RKO (cell line): Measurements from ENCODE around the gene SPOCK2.

ENCODE experiments used
- DNase-seq: peaks from one replicate; pipeline ENCODE4 v3.0.0-alpha.2; 2016; ENCODE audit warnings: low spot score

Gene SPOCK2

DNA sequence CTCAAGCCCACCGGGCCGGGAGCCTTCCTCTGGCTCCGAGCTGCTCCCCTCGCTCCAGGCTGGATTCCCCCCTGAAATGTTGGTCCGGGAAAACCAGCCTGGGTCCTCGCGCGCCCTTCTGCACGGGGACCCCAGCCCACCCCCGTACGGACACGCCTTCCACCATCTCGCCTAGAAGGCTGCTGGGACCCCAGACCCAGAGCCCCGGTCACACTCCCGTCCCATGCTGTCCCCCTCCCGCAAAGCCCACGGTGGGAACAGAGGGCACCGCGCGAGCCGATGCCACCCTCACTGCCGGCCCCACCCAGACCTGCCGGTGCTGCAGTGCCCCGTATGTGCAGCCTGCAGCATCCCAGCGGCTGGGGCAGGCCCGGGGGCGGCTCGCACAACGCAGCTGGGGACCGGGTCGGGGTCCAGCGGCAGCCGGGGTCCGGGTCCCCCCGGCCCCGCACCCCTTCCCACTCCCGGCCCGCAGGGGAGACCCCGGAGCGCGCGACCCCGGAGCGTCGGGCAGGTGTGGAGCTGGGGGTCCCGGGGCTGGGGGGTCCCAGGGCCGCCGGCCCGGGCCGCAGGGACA, 871 bp downstream of the SPOCK2 start:
- DNase-seq, result no peak

DNA sequence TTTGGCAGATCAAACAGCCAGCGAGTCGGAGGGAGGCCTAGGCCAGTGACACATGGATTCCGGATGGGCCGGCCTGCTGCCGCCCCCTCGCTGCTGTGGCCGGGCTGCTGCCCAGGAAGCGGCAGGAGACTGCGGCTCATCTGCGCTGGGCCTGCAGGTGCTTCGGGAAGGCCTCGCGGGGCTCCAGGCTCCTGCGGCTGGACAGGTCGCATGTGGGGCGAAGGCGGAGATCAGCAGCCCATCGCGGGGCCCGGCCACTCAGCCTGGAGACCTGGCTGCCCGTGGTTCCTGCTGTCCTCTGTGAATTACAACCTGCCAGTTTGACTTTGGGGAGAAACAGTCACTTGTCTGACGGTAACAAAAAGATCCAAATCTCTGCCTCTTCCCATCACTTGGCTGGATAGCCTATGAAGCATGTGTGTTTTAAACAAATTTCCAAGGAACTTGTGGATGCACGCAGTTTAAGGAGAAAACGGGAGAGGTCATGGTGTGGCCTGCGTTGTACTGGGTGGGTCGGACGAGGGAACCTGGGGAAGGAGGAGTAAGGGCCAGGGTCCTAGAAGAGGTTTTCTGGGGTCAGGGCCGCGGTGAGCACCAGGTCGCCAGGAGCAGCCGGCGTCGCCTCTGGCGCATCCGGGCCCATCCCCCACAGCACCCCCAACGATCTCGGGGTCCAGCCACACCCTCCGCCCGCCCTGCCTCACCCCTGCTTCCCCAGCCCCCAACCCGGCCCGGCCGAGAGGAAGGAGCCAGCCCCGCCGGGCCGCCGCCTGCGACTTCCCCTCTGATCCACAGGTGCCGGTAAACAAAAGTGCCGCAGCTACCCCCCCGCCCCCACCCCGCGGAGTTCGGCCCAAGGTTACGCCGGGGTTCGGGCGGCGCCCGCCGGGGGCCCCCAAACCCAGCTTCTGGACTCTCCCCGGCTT, 1.6 kb downstream of the SPOCK2 start:
- no peak for DNase-seq

DNA sequence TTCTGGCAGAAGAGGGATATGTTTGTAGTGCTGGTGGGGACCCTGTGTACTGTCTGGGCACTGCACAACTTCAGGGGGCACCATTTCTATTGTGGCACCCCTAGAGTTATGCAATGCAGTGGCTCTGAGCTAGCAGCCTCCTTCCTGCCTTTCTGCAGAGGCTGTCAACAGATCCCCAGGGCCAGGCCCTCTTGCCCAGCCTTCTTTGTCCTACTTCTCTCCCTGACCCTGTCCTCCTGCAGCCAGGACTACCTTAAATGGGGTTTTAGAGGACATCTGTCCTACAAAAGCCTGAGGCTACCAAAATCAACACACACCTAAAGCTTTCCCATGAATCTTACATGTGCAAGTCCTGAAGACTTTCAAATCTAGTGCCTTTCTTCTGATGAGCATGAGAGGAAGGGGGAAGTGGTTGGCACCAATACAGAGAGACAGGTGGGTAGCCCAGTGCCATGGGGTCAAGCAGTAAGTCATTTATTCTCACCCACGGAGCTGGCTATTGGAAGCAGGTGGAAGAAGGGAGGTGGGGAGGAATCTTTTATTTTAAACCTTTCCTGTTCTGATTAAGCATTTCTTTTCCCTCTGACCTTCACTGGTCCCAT, 2.4 kb downstream of the SPOCK2 start:
- DNase-seq, result no peak

DNA sequence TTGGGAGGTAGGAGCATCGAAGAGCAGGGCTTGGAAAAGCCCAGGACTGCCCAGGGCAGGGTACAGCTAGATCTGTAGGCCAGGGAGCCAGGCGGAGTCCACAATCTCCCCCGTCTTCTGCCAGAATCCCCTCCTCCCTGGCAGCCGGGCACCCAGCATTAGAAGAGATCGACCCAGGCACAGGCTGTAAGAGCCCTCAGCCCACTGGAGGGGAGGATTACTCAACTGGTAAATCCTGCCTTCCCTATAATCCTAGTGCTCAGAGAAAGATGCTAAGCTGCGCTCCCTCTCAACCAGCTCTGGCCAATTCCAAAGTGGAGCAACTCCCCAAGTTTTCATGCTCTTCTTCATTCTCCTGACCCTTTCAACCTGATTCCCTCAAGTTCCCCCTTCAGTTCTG, 3.2 kb downstream of the SPOCK2 start:
- no peak for DNase-seq

DNA sequence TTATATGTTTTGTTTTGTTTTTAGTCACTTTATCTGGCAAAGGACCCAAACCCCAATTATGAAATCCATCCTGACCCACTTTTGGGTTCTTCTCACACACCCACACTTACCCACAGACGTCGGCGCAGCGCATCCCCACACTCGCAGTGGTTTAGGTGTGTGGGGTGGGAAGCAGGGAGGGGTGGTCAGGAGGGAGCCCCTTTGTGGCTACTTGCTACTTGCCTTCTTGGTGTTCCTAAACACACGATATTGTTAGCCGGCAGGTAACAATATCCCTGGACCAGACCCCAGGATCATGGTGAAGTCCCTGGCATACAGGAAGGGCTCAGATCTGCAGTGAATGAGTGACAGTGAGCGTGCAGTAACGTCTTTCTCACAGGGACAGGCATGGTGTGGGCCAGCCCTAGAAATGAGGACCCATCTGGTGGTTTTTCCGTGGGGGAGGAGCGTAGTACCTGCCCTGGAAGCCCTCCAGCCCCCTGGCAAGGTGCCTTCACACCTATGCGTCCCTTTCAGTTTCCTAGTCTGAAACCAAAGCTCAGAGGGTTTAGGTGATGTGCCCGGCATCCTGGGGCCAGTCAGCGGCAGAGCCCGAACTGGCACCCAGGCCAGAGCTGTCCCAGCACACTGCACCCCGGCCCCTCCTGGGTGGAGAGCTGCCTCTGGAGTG, 4.4 kb downstream of the SPOCK2 start:
- DNase-seq, result no peak

DNA sequence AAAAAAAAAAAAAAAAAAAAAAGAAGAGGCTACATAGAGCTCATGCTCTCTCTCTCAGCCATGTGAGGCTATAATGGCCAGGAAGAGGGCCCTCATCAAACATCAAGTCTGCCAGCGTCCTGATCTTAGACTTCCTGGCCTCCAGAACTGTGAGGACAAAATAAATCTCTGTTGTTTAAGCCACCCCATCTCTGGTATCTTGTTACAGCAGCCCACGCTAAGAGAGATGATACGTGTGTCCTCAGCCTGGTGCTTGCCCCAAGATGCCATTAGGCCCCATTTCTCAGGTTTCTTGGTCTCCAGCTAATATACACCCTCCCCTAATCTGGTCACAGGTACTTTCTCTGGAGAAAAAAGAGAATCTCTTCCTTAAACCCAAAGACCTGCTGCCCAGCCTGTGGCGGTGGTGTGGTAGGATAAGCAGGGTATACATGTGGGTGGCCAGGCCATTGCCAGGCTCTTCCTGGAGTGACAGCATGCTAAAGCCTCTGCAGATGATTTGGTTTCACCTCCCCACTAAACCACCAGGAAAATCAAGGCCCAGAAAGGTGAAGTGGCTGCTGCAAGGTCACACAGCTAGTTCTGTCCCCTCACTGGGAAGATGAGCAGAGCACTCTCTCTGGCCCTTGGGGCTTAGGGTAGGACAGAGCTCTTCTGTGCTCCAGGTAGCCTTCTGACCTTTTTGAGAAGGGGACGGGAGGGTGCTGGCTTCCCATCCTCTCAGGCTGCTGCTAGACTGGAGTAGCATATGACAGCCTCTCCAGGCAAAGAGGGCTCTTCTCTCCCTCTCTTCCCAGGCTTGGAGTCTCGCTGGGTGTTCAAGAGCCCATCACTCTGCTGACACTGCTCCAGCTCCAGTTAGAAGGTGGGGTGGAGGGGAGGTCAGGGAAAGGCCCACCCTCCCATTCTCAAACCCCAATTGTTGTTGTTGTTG, 5.2 kb downstream of the SPOCK2 start:
- DNase-seq, result no peak

DNA sequence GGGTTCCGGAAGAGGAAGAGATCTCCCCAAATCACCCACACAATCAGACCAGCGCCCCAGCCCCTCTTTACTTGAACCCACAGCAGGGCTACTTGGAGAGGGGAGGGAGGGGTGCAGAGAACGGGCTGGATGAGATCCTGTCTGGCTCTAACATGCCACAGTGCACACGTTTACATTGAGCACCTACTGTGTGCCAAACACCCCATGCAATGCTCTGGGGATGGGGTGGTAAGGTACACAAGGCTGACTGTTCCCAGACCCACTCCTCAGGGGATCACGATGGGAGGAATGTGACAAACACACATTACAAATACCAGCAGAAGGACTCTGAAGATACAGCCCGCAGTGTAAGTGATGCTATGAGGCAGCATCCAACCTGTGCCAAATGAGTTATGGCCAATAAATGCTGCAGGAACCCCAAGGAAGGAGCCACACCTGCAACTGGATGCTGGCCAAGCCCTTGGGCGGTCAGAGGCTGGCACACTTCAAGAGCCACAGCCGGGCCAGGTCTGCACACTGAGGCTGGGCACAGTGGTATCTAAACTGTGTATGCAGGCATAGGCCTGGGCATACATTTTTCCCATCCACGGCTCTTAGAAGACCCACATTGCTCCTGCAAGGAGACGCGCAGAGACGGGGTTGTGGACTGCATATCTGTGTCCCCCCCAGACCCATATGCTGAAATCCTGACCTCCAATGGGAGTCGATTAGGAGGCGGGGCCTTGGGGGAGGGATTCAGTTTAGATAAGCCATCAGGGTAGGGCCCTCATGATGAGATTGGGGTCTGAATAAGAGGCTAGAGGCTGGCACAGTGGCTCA, 6.4 kb downstream of the SPOCK2 start:
- no peak for DNase-seq

DNA sequence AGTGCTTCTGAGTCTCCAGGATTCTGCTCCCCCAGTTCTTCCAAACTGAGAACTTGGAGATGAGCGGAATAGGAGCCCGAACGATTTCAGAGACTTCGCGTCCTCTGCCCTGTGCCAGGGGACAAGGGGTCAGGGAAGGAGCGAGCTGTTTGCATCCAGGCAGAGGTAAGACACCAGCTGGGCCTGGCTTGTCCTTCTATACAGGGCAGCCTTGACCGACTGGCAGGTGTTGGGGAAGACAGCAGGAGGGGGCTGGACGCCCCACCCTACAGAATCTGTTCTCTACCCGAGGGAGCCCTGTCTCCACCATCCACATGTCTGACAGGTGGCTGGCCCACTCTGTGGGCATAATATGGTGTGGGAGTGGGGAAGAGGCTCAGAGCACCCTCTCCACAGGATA, 7.1 kb downstream of the SPOCK2 start:
- no peak for DNase-seq

DNA sequence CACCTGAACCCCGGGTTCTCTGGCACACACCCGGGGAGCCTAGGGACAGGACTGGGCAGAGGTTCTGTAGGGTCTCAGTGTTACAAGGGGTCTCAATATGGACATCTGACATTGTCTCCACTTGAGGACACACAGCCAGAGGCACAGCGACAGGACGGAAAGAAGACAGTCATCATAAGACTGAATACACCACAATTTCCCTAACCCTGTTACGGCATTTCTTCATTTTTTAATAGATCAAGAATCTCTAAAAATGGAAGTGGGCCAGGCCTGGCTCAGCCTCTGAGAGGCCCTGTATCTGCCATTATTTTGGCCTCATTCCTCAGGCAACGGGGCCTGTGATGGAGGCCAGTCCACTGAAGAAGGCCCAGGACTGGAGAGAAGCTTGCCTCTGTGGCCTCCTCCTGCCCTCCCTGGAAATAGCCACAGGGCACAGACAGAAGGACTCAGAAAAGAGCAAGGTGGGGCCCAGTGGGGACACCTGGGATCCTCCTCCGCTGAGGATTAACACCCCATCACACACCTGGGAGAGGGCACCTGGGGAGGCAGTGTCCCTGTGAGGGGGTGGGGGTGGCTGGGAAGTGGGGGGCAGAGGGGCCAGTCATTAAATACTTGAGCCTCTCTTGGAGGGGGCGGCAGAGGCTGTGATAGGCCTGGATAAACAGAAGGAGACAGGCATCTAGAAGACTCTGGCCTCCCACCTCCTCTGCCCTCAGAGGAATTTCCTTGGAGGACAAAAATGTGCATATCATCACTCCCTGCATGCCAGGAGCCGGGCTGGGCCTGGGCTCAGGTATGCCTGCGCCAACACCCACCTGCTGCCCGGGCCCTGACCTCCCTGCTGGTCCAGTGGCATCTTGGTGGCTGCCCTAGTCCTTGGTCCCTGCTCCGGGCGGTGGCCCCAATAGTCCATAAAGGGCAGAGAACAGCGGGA, 8.0 kb downstream of the SPOCK2 start:
- DNase-seq, result no peak

DNA sequence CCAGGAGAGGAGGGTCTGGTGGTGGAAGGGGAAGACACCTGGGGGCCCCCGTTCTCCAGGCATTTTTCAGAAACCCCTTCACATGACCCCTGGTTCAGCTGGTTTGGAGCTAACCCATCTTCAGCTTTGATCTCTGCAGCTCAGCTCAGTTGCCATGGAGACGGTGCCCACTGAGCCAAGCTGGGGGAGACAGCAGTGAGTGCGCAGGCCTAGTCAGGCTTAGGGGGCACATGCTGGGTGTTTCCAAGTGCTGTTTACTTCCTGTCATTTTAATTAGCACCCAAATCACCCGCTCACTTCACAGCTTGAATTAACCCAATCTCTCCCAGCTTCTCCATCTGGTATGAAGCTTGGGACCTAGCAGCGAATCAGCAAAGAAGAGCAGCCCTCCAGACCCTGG, 9.0 kb downstream of the SPOCK2 start:
- DNase-seq, result no peak

DNA sequence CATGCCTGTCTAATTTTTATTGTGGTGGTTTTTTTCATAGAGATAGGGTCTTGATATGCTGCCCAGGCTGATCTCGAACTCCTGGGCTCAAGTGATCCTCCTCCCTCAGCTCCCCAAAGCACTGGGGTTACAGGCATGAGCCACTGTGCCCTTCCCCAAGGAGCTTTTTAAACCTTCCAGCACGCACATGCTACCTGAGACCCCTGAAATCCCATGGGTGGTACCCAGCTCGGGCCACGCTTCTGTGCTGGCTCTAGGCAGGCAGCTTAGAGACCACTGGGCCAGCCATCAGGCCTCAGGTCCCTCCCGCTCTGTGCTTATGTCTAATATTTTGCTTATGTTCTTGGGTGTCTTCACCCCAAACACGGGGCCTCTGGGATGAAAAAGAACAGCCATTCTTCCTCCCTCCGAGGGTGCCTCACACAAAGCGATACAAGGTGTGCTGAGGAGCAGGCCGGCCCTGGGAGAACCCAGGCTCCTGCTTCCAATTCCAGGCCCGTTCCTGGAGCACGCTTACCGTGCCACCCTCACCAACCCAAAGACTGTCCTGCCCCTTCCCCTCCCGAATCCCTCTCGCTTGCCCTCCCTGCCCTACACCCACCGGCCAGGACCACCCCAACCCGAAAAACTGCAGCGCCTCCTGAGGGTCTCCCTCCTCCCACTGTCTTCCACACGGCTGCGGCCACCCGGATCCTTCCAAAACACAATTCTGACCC, 10.9 kb downstream of the SPOCK2 start:
- DNase-seq, result no peak

DNA sequence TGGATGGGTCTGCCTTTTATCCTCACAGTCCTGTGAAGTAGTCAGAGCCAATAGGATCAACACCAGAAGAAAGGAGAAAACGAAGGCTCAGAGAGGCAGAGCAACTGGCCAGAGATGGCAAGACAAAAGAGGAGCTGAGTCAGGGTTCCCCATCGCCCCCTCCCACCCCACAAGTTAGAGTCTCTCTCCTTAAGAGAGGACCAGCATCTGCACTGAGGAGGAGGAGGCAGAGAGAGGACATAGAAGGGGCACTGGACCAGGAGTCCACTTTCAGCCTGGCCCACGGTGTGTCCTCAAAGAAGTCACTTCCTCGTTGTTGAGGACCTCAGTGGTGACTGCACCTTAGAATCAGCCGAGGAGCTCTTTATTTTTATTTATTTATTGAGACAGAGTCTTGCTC, 11.6 kb downstream of the SPOCK2 start:
- DNase-seq, result no peak

DNA sequence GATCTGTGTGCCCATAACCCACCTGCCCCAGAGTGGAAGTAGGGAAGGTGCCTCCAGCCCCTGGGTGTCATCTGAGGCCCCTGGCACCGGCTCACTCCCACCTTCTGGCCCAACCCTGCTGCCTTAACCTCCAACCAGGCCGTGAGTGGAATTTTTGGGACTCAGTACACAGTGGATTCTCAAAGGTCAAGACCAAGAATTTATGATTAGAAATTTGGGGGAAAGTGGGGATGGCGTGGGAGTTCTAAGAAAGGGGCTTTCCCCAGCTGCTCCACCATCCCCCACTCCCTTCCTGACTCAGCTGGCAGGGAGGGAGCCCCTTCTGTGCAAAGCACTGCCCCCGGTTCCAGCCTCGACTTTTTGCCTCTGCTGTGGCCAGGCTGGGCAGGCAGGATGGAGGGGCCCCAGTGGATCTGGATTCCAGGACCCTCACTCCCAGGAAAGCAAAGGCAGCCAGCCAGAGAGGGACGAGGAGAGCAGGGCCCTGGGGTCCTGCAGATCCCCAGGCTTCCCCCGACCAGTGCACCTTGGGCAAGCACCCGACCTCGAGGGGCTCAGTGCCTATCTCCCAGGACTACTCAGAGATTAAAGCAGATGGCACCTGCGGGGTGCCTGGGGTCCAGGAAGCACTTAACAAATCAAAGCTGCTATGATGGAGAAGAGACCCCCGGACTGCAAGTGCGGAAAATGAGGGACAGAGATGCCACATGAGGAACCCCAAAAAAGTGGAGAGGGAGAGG, 12.8 kb downstream of the SPOCK2 start:
- no peak for DNase-seq

DNA sequence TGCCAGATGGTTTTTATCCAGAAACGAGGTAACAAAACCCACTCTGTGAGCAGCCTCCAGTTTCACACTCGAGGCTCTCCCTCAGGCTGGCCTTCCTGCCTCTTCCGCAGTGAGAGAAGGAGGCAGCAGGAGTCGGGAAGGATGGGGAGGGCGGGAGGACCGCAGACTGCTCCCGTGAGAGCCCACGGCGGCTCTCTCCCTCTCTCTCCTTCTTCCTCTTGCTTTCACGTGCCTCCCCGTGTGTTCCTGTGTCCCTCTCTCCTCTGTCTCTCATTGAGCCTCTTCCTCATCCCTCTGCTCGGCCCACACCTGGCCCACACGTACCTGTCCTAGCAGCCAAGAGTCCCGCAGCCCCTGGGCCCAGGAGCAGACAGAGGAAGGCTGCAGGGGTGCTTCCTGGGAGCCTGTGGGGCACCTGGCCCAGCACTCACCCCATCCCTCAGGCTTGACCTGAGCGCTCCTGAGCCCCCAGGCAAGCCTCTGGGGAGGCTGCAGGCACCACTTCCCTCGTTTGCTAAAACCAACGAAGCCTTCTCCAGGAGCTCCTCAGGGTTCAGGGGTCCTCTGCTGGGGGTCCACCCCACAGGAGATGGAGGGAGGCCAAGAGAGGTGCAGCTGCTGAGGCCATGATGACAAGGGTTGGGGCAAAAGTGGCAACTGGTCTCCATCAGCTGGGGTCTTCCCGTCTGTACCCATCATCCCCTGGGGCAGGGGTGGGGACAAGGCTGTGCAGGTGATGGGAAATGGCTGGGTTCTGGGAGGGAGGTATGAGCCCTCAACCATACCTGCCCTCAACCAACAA, 13.6 kb downstream of the SPOCK2 start:
- no peak for DNase-seq

DNA sequence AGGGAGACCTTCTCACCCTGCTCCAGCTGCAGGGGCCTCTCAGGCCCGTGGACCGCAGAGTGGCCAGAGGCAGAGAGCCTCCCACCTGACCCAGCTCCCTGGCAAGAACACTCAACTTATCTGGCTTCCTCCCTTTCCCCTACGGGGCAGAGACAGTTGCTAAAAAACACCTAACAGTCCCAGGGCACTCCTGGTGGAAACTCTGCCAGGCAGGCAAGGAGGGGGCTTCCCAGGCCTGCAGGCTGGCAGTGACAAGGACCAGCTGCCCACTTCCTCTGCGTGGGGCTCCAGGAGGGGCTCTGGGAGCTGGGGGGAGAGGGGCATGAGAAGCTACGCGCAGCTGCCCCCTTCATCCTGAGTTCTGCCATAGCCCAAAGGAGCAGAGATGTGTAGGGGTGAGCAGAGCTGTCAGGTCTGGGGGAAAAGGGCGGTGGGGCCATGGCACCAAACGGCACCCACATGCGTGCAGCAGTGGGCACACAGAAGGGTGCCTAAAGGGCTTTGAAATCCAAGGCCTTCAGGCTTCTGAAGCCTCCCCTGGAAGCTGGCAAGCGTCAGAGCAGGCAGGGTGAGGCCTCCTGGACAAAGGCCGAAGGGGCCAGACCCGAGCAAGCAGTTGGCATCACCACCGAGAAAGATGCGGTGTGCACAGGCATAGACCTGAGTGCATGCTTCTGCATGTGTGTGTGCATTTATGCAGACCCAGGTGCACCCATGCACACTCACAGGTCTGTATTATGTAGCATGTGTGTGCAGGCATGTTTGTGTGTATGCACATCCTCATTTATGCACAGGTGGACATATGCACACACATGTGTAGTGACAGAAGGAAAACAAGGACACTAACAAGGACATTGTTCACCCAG, 14.4 kb downstream of the SPOCK2 start:
- DNase-seq, result no peak

DNA sequence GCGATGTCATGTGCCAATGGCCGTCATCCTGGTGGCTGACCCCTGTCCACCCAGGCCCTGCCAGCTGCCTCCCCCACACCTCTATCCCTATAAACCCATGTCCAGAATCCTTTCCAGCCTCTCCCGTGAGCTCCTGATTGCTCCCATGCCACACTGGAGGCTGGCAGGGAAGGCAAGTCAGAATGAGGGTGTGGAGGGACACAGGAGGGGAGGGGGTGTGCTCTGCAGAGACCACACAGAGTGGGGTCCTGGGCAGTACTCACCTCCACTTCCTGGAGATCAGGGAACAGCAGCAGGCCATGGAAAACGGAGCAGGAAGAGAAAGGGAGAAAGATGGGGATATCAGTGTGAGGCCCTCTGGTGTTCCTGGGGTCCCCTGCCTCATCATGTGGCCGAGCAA, 15.7 kb downstream of the SPOCK2 start:
- DNase-seq, result no peak
